Measurements from ENCODE around the gene RASGEF1C. TPM values are rescaled to one million over a fixed set of nuclear protein-coding genes. Genes with fewer than 3 reads are reported as not detected.

Gene RASGEF1C
- polyA plus RNA-seq (2013, experiment 1 of 2; ENCODE audit: insufficient read length): not detected
- 0.32 TPM for polyA plus RNA-seq (2013, experiment 2 of 2; ENCODE audit: insufficient read length)

GRCh38 chr5:180209137-180209581 is at the start of gene RASGEF1C:
Gene RASGEF1C (minus strand): TSS chr5:180209211. CDS start chr5:180138052, 71,159 bp downstream.
- DNase-seq: peak; percentile 68

- no peak for DNase-seq
Observed at GRCh38 chr5:180253036-180253824, 44.2 kb upstream of the RASGEF1C start.

GRCh38 chr5:180251887-180252286 is 42.9 kb upstream of the RASGEF1C start:
- DNase-seq: no peak

GRCh38 chr5:180251141-180251540 is 42.1 kb upstream of the RASGEF1C start:
- no peak for DNase-seq

- DNase-seq: no peak
Observed at GRCh38 chr5:180250329-180250728, 41.3 kb upstream of the RASGEF1C start.

GRCh38 chr5:180241600-180241999 is 32.6 kb upstream of the RASGEF1C start:
- DNase-seq: no peak

- no peak for DNase-seq
Observed at GRCh38 chr5:180238631-180239030, 29.6 kb upstream of the RASGEF1C start.

GRCh38 chr5:180235846-180236245 is 26.8 kb upstream of the RASGEF1C start:
- no peak for DNase-seq

GRCh38 chr5:180235077-180235476 is 26.1 kb upstream of the RASGEF1C start:
- DNase-seq: no peak

- DNase-seq: no peak
Observed at GRCh38 chr5:180234271-180234670, 25.3 kb upstream of the RASGEF1C start.

- no peak for DNase-seq
Observed at GRCh38 chr5:180233729-180234128, 24.7 kb upstream of the RASGEF1C start.

GRCh38 chr5:180230017-180230416 is 21.0 kb upstream of the RASGEF1C start:
- no peak for DNase-seq

GRCh38 chr5:180222056-180222455 is 13.0 kb upstream of the RASGEF1C start:
- no peak for DNase-seq

- DNase-seq: no peak
Observed at GRCh38 chr5:180217797-180218196, 8.8 kb upstream of the RASGEF1C start.

GRCh38 chr5:180216646-180217171 is 7.7 kb upstream of the RASGEF1C start:
- no peak for DNase-seq

GRCh38 chr5:180215783-180216630 is 7.0 kb upstream of the RASGEF1C start:
- no peak for DNase-seq

GRCh38 chr5:180214870-180215770 is 6.1 kb upstream of the RASGEF1C start:
- no peak for DNase-seq

- DNase-seq: no peak
Observed at GRCh38 chr5:180213657-180214207, 4.7 kb upstream of the RASGEF1C start.

- no peak for DNase-seq
Observed at GRCh38 chr5:180213256-180213600, 4.2 kb upstream of the RASGEF1C start.

- DNase-seq: no peak
Observed at GRCh38 chr5:180212363-180213255, 3.6 kb upstream of the RASGEF1C start.

- no peak for DNase-seq
Observed at GRCh38 chr5:180211761-180212035, 2.7 kb upstream of the RASGEF1C start.

All from fibroblast of skin of scalp (primary cell).